Fibroblast of the aortic adventitia (primary cell): Measurements from ENCODE around the gene CDKL1. TPM values are rescaled to one million over a fixed set of nuclear protein-coding genes. Genes with fewer than 3 reads are reported as not detected.
"Not testable (repeated sequence)": the region's sequence is repeated elsewhere in the genome, so short reads cannot be mapped to it uniquely, and the experiment has no call there.

Experiments used
- DNase-seq: peaks from one replicate; pipeline ENCODE4 v3.0.0-alpha.2; 2010; ENCODE audit warnings: low read depth
- H3K4me3 ChIP-seq: 2 replicates; pipeline ENCODE4 v1.5.1; 2011; ENCODE audit warnings: low read depth, mild to moderate bottlenecking, control low read depth, low read length, moderate library complexity
- total RNA-seq: library from RNA; depleted of rRNA; stranded (reverse); fragments of >200 nt; gene quantifications from 2 replicates; pipeline ENCODE4 v1.2.3, GENCODE V29; 2012; ENCODE audit warnings: low replicate concordance
- TF ChIP-seq, protein P1 (sequence below): IDR thresholded peaks from 2 replicates; pipeline ENCODE4 v1.5.1; 2011; ENCODE audit warnings: mild to moderate bottlenecking, low read length, control low read depth, inconsistent platforms; ENCODE audit not compliant: insufficient read depth

Gene CDKL1
- total RNA-seq, 1 donor = 7.3 TPM

DNA sequence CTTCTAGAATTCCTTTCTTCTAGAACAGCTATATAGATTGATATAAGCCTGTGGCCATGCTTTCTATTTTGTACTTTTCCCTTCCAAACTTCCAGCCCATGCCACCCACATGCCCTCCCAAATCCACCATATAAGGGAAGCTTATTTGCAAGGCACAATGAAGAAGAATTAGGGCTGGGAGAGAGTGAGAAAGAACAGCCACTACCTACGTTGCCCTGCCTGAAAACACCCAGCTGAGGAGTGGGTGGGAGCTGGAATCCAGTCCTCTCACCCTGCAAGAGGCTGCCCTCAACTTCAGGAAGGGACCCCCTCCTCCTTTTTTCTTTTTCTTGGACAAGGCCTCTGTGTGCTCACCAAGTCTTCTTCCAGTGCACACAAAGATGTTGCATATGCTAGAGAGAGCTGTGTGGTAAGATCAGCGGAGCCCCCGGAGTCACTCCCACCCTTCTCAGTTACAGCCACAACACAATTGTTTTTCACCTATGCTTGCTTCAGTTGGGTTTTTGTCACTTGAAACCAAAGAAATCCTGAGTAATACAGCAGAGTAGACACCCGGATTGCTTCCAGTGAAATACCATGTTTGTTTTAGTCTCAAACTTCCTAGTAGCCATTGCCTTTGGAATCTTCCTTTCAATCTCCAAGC lies 38.8 kb downstream of the CDKL1 start:
- TF ChIP-seq, protein P1, sequence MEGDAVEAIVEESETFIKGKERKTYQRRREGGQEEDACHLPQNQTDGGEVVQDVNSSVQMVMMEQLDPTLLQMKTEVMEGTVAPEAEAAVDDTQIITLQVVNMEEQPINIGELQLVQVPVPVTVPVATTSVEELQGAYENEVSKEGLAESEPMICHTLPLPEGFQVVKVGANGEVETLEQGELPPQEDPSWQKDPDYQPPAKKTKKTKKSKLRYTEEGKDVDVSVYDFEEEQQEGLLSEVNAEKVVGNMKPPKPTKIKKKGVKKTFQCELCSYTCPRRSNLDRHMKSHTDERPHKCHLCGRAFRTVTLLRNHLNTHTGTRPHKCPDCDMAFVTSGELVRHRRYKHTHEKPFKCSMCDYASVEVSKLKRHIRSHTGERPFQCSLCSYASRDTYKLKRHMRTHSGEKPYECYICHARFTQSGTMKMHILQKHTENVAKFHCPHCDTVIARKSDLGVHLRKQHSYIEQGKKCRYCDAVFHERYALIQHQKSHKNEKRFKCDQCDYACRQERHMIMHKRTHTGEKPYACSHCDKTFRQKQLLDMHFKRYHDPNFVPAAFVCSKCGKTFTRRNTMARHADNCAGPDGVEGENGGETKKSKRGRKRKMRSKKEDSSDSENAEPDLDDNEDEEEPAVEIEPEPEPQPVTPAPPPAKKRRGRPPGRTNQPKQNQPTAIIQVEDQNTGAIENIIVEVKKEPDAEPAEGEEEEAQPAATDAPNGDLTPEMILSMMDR = no peak
- DNase-seq = no peak

DNA sequence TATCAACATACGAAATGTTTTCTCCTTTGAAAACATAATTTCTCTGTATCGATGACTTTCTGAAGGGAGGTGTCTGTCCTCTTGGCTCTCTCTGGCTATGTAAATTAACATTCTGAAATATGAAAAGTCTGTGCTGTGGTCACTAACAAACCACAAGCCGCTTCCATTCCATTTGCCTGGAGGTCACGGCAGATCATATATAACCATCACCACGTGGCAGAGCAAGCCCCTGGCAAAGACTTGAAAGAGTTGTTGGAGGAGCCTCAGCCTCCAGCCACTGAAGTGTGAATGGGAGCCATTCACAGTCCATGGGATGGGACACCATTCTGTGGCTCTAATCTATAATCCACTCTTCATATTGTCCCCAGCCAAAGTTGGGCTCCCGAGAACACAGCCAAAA lies 39.6 kb downstream of the CDKL1 start:
- DNase-seq = no peak
- no peak overlapping the region for H3K4me3 ChIP-seq
- TF ChIP-seq, protein P1 = no peak

More for the DNA sequence above, 38.8 kb downstream of the CDKL1 start:
- H3K4me3 ChIP-seq = no peak overlapping the region

DNA sequence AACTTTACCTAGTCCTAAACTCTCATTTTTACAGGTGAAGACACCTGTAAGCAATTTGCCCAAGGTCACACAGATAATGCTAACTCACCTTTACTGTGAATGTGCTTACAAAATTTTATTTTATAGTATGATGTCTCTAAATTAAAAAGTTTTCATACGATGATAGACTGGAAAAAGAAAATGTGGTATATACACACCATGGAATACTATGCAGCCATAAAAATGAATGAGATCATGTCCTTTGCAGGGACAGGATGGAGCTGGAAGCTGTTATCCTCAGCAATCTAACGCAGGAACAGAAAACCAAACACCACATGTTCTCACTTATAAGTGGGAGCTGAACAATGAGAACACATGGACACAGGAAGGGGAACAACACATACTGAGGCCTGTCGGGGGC lies 40.4 kb downstream of the CDKL1 start:
- H3K4me3 ChIP-seq, DNase-seq: not testable (repeated sequence)

DNA sequence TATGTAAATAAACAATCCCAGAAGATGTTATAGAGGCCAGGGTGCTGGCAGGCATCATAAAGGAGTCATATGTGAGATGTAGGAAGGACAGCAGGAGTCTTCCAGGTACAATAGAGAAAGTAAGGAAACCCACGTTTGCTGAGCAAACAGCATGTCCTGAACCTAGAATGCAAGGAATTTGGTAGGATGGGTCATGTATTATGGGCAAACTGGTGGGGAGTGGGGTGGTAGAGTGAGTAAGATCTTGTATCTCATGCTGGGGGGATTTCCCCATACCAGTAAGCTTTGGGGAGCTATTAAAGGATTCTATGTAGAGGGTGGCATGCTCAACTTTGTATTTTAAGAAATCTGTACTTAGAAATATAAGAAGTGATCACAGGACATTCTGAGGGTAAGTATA lies 41.0 kb downstream of the CDKL1 start:
- no peak for DNase-seq
- H3K4me3 ChIP-seq = no peak overlapping the region
- TF ChIP-seq, protein P1 = no peak

DNA sequence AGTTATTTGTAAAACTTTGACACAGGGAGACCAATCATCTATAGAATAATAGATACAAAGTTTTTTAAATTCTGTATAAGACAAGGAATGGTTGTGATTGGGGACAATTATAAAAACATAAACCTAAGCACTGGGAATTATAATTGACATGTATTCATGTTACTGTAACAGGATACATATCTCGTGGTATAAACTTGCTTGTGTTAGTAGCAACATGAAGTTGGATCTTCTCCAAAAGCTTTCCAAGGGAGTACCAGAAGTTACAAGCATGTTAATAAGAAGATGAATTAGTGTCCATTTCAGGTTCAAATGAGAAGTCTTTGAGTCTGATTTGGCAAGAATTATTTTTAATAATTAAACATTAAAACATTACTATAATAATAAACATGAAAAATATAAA lies 42.2 kb downstream of the CDKL1 start:
- no peak for DNase-seq
- H3K4me3 ChIP-seq = no peak overlapping the region
- TF ChIP-seq, protein P1 = no peak

DNA sequence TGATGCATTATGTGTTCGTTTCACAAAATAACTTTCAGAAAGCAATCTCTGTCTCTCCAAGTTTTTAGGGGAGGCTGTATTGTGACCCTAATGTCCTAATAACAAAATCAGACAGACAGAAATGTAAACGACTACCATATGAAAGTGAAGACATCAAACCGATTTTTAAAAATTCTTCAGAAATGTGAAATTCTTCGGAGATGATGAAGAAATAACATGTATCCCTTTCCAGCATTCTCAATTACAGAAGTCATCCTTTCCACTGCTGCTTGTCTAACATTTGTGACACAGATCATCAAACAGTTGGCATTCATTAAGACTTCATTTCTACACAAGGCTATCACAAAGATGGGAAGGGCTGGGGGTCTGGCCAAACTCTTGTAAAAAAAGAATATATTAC lies 43.6 kb downstream of the CDKL1 start:
- no peak for DNase-seq
- no peak overlapping the region for H3K4me3 ChIP-seq

DNA sequence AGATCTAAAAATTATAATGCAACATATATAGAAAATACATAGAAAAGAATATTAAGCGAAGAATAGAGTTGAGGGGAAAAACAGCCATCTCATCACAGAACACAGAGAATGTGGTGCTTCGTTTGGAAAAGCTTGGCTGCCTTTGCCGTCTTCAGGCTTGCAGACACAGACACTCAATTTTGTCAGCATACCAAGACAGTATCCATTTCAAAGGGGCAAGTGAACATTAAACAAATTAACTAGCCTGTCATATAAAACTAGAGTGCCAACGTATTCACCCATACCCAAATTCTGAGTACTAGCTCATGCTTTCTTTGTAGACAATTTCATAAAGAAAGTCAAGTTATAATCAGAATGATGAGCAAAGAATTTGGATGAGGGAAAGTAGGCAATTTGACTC lies 44.1 kb downstream of the CDKL1 start:
- TF ChIP-seq, protein P1 = no peak
- H3K4me3 ChIP-seq = no peak overlapping the region
- no peak for DNase-seq

More for the DNA sequence above, 43.6 kb downstream of the CDKL1 start:
- TF ChIP-seq, protein P1 = no peak
